ENCODE data around the gene P2RX4.

The P2RX4 gene

GRCh38 chr12:121184984-121185889 lies 24.7 kb upstream of the P2RX4 start:
- Histone ChIP-seq H3K79me2 (ENCODE audit: insufficient read depth, low read length) (no peaks in the 10 kb centered on the region), H3K27ac (ENCODE audit: low read depth, low read length) (no peak overlapping the region), H3K4me3 (ENCODE audit: insufficient read depth, low read length, poor library complexity, severe bottlenecking) (no peak overlapping the region), H3K9me2 (replicated peaks; ENCODE audit: insufficient read depth, low read length) (no peaks in the 10 kb centered on the region), H4K20me1 (ENCODE audit: low read depth, low read length) (no peaks in the 10 kb centered on the region), H3K9ac (ENCODE audit: low read length) (no peak overlapping the region), H3K9me3 (ENCODE audit: insufficient read depth, low read length) (no peaks in the 10 kb centered on the region), H2AFZ (ENCODE audit: low read depth, low read length, severe bottlenecking) (no peak overlapping the region), H3K36me3 (ENCODE audit: low read length) (no peaks in the 10 kb centered on the region), H3K27me3 (ENCODE audit: low read length) (no peaks in the 10 kb centered on the region), H3F3A (ENCODE audit: insufficient read depth) (no peaks in the 10 kb centered on the region), H3K4me2 (ENCODE audit: low read depth, low read length, poor library complexity, severe bottlenecking) (no peak overlapping the region)
- TF ChIP-seq CTCF (IDR thresholded peaks at IDR 0.05; ENCODE audit: insufficient read depth, low read length, poor library complexity, severe bottlenecking) (no peak), EZH2phosphoT487 (conservative IDR thresholded peaks at IDR 0.05; ENCODE audit: low read length) (no peak)

- no peak overlapping the region for H3K4me3 ChIP-seq (ENCODE audit: insufficient read depth, low read length, poor library complexity, severe bottlenecking)
- no peak for TF ChIP-seq CTCF (IDR thresholded peaks at IDR 0.05; ENCODE audit: insufficient read depth, low read length, poor library complexity, severe bottlenecking)
- TF ChIP-seq EZH2phosphoT487 (conservative IDR thresholded peaks at IDR 0.05; ENCODE audit: low read length): no peak
- H3K27ac ChIP-seq (ENCODE audit: low read depth, low read length): no peak overlapping the region
- no peak overlapping the region for H3K4me2 ChIP-seq (ENCODE audit: low read depth, low read length, poor library complexity, severe bottlenecking)
- H3K9me2 ChIP-seq (replicated peaks; ENCODE audit: insufficient read depth, low read length): no peaks in the 10 kb centered on the region
- H3F3A ChIP-seq (ENCODE audit: insufficient read depth): no peaks in the 10 kb centered on the region
- H2AFZ ChIP-seq (ENCODE audit: low read depth, low read length, severe bottlenecking): no peak overlapping the region
- no peaks in the 10 kb centered on the region for H3K9me3 ChIP-seq (ENCODE audit: insufficient read depth, low read length)
- H3K36me3 ChIP-seq (ENCODE audit: low read length): no peaks in the 10 kb centered on the region
- H3K79me2 ChIP-seq (ENCODE audit: insufficient read depth, low read length): no peaks in the 10 kb centered on the region
- H3K27me3 ChIP-seq (ENCODE audit: low read length): no peaks in the 10 kb centered on the region
- no peaks in the 10 kb centered on the region for H4K20me1 ChIP-seq (ENCODE audit: low read depth, low read length)
- no peak overlapping the region for H3K9ac ChIP-seq (ENCODE audit: low read length)
Measured at GRCh38 chr12:121186826-121187225, 23.1 kb upstream of the P2RX4 start.

- H3K4me3 ChIP-seq (ENCODE audit: insufficient read depth, low read length, poor library complexity, severe bottlenecking): no peak overlapping the region
- H3K79me2 ChIP-seq (ENCODE audit: insufficient read depth, low read length): no peaks in the 10 kb centered on the region
- H3K9ac ChIP-seq (ENCODE audit: low read length): no peak overlapping the region
- H3K27ac ChIP-seq (ENCODE audit: low read depth, low read length): no peak overlapping the region
- TF ChIP-seq CTCF (IDR thresholded peaks at IDR 0.05; ENCODE audit: insufficient read depth, low read length, poor library complexity, severe bottlenecking) (no peak), EZH2phosphoT487 (conservative IDR thresholded peaks at IDR 0.05; ENCODE audit: low read length) (no peak)
- no peaks in the 10 kb centered on the region for H3K9me2 ChIP-seq (replicated peaks; ENCODE audit: insufficient read depth, low read length)
- no peaks in the 10 kb centered on the region for H3F3A ChIP-seq (ENCODE audit: insufficient read depth)
- no peaks in the 10 kb centered on the region for H4K20me1 ChIP-seq (ENCODE audit: low read depth, low read length)
- no peak overlapping the region for H2AFZ ChIP-seq (ENCODE audit: low read depth, low read length, severe bottlenecking)
- no peaks in the 10 kb centered on the region for H3K27me3 ChIP-seq (ENCODE audit: low read length)
- H3K36me3 ChIP-seq (ENCODE audit: low read length): no peaks in the 10 kb centered on the region
- no peaks in the 10 kb centered on the region for H3K9me3 ChIP-seq (ENCODE audit: insufficient read depth, low read length)
- H3K4me2 ChIP-seq (ENCODE audit: low read depth, low read length, poor library complexity, severe bottlenecking): no peak overlapping the region
Measured at GRCh38 chr12:121187501-121187900, 22.4 kb upstream of the P2RX4 start.
